ENCODE results near the gene GRIP1.

GRIP1 gene

DNA sequence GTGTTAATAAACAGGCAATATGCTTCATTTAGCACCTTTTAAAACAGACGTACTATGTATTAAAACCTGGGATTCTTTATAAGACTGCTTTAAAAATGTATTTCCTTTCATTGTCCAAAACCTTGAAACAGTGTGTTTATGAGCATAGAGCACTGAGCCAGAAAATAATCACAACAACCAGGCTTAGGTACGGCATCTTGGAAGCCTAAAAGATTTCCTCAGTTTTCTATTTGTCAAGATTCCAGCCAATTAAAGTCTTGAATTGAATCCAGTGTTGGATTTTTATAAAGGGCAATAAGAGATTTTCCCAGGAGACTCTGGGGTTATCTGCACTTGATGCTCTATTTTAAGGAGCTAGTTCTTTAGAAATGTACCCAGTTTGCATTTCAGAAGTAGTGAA is 80.3 kb downstream of the GRIP1 start:
- DNase-seq, result no peak

DNA sequence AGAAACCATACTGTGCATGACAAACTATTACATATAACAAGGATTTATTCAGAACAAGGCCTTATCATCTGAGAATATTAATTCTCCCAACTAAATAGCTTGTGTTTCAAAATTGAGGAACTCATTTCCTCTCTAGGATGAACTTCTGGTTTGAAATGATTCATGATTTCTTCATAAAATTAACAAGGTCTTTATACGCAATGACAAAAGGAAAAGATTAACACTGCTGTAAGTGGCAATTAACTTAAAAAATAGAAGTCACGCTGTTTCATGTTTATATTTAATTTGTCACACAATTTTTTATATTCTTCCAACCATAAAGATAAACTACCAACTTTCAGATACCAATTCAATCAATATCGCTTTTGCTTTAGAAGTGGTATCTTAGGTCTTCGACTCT is 80.8 kb downstream of the GRIP1 start:
- no peak for DNase-seq

DNA sequence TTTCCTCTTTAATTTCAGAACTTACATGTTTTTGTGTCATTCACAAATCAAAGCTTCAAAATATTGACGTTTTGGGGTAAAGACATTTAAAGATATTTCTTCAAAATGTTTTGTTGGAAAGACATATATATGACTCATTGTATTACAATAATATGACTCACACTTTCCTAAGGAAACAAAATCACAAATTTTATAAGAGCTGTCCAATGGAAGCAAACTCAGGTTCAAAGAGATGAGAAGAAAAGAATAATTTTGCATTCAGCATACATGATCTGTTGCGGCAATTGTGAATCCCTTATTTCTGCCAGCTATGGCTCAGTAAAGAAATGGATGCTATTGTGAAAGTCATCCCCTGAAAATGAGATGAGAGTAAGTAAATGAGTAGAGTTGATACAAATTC is 82.7 kb downstream of the GRIP1 start:
- no peak for DNase-seq

DNA sequence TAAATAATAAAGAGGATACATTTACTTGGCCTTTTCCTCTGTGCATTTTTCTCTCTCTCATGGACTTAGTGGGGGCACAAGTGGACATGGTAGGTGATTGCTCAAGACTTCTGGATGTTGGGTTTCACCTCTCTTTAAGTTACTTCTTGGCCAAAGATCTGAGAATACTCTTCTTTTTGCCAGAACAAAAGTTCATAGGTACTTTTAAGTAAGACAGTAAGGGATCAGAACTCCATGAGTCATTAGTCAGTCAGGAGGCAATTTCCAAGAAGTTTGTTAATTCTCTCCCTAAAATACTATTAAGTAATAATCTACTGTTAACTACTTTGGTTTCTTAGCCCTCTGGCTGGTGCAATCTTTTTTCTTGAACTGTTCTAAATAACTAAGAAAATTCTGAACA is 84.2 kb downstream of the GRIP1 start:
- DNase-seq, result no peak

GRCh38 chr12:66590275-66590985 is 88.4 kb downstream of the GRIP1 start:
- DNase-seq, result no peak

DNA sequence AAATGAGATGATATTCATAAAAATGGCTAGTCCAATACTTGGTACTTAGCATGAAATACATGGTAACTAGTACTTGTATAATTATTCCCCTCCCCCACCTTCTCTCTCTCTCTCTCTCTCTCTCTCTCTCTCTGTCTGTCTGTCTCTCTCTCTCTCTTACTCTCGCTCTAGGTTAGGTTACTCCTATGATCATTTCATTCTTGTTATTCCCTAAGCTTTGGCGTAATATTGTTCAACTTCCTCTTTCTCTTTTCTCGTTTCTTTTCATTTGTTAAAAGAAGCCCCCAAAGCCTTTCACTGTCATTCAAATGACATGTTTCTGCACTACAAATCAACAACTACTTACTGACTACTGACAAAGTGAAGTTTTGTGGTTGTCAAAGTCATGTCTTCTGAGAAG is 89.8 kb downstream of the GRIP1 start:
- DNase-seq, result no peak

DNA sequence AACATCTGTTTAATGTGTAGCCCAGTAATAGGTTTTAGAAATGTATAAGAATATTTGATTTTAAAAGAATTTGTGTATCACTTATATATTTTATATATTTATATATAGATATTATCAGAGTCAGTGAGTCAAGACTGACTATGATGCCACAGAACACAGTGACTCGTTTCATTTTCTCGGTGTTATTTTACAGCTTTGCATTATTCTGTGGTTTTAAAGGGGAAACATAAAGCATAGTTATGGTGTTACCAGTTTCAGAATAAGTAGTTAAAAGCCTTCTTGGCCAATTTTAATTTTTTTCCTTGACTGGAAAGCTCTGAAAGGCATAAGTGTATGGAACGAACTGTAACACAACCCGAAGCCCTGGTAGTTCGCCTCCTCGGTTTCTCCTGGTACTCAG is 91.0 kb downstream of the GRIP1 start:
- no peak for DNase-seq

DNA sequence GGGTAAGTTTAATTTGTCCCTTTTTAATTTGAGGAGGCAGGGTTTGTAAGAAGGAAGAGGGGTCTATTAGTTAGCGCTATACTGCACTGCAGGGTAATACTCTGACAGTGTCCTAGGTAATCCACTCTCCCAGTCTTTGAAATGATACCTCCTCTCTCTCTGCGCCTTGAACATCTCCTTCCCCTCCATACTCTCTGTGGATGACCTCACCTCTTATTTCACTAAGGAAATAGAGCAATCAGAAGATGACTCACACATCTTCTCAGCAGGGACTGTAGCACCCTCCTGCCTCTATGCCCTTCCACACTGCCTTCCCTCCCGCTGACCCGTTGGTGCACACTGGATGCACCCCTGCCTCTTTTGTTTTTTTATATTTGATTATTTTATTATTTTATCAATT is 94.2 kb downstream of the GRIP1 start:
- DNase-seq, result no peak

- DNase-seq, result no peak
Observed at GRCh38 chr12:66573605-66574004, 105.3 kb downstream of the GRIP1 start.

- no peak for DNase-seq
Observed at GRCh38 chr12:66572845-66573244, 106.0 kb downstream of the GRIP1 start.

GRCh38 chr12:66571361-66571915 is 107.4 kb downstream of the GRIP1 start:
- DNase-seq, result no peak

GRCh38 chr12:66563220-66563619 is 115.7 kb downstream of the GRIP1 start:
- no peak for DNase-seq

DNA sequence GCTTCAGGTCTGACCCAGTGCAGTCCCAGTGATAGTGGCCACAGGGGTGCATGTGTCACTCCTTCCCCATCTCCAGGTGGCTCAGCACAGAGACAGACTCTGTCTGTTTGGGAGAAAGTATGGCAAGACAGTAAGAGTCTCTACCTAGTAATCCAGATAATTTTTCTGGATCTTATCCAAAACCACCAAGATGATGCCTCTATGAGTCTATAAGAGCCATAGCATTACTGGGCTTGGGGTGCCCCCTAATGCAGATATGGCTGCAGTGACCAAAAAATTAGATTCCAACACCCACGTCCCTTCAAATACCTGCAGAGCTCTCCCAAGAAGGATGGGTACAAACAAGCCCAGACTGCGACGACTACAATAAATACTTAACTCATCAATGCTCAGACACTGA is 123.8 kb downstream of the GRIP1 start:
- no peak for DNase-seq

- no peak for DNase-seq
Observed at GRCh38 chr12:66552716-66553115, 126.2 kb downstream of the GRIP1 start.

DNA sequence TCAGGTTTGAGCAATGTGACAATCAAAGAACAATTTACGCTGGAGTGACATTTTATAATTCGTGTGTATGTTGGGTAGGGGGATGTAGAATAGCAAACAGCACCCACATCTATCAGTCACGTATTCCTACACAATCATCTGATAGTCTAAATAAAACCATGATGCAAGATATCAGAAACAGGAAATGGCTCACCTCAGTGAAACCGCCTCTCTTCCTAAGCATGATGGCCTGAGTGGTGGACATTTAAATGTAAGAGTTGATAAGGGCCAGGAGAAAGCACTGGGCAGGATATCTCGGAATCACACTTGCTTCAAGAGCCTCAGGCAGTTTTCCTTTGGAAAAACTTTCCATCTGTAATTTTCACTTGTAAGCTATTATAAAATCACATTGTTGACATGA is 128.2 kb downstream of the GRIP1 start:
- DNase-seq, result no peak

GRCh38 chr12:66549050-66549389 is 129.9 kb downstream of the GRIP1 start:
- DNase-seq, result no peak

GRCh38 chr12:66548338-66549049 is 130.4 kb downstream of the GRIP1 start:
- no peak for DNase-seq

DNA sequence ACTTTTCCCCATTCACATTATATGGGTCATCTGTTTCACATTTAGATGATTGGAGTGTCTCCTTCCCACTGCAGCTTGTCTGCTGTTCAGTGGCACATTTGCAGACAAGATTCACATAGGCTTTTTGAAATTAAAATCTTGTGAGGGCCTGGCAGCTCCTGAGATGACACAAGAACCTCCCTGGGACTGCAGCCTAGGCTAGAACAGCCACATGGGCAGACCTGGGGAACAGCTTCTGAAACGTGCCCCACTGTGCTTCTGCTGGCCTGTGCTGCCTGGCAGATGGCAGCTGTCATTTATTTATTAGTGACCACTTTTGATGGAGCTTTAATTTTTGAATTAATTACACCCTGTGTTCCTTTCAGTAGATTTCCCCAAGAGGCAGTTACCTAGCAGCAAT is 137.4 kb downstream of the GRIP1 start:
- DNase-seq, result no peak

DNA sequence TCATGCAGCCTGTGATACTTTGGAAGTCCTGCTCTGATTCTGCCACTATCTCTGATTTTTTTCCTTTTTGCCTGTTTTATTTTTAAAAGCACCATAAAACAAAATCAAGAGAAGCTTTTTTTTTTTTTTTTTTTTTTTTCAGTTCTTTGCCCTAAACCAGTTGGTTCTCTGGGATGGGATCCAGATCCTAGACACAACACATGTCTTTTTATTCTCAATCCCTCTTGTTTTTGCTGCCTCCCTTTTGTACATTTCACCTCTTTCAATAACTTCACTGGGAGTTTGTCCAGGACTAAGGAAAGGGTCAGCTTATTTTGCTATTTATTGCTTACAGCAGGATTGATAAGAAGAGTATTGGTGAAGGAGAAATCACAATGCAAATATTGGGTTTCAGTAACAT is 139.4 kb downstream of the GRIP1 start:
- no peak for DNase-seq

DNA sequence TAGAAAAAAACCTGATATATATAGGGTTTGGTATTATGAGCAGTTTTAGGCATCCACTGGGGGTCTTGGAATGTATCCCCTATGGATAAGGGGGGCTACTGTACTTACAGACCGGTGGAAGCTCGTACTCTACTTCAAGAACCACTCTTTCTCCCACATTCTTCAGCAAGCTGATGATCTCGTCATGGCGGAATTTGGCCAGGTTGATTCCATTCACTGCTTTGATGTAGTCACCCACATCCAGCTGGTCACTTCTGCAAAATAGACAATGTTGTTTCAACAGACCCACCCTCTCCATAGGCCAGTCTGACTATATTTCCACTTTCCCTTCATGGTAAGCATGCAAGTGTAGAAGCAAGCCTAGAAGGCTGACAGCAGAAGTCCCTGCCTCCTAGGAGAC is 139.9 kb downstream of the GRIP1 start:
- DNase-seq, result no peak

DNA sequence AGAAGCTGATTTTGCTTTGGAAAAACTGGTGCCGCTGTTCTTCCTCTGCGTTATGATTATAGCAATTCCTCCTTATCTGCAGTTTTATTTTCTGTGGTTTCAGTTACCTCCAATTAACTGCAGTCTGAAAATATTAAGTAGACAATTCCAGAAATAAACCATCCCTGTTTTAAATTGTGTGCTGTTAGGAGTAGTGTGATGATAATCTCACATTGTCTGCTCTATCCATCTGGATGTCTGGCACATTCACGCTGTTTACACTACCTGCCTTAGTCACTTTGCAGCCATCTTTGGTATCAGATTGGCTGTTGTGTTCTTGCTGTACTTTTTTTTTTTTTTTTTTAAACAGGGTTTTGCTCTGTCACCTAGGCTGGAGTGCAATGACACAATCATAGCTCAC is 141.0 kb downstream of the GRIP1 start:
- peak; percentile 19 for DNase-seq

DNA sequence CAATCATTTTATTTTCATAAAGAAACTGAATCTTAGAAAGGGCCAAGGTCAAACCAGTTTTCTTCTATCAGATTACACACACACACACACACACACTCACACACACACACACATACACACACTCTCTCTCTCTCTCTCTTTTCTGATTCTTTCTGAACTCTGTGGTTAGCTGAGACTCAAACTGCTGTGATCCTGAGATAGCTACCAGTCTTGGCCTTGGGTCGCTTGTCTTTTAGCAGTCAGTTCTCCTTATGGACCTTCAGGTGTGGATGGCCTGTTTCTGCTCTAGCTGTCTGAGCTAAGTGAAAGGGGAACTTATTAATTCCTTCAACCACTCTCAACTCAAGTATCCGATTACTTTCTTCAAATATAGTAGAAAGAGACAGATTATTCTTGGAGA is 145.1 kb downstream of the GRIP1 start:
- no peak for DNase-seq

GRCh38 chr12:66531766-66532165 is 147.1 kb downstream of the GRIP1 start:
- no peak for DNase-seq

DNA sequence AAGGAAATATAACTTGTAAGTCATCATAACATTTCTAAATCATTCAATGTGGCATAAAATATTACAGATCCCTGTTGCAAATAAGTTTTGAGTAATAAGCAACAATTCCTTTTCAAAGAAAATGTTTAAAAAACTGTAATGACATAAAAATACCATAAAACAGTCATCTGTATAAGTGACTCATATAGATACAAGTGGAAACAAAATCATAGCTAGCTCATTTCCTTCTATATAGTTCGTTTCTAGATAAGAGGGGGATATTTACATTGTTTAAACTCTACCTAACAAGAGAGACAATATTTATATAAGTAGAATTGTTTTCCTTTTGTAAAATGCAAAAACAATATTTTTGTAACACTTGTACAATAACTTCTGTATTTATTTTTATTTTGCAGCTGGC is 148.9 kb downstream of the GRIP1 start:
- no peak for DNase-seq

- DNase-seq, result no peak
Observed at GRCh38 chr12:66516561-66516960, 162.3 kb downstream of the GRIP1 start.
